ENCODE data around the gene TEDC1.

TEDC1 gene

DNA sequence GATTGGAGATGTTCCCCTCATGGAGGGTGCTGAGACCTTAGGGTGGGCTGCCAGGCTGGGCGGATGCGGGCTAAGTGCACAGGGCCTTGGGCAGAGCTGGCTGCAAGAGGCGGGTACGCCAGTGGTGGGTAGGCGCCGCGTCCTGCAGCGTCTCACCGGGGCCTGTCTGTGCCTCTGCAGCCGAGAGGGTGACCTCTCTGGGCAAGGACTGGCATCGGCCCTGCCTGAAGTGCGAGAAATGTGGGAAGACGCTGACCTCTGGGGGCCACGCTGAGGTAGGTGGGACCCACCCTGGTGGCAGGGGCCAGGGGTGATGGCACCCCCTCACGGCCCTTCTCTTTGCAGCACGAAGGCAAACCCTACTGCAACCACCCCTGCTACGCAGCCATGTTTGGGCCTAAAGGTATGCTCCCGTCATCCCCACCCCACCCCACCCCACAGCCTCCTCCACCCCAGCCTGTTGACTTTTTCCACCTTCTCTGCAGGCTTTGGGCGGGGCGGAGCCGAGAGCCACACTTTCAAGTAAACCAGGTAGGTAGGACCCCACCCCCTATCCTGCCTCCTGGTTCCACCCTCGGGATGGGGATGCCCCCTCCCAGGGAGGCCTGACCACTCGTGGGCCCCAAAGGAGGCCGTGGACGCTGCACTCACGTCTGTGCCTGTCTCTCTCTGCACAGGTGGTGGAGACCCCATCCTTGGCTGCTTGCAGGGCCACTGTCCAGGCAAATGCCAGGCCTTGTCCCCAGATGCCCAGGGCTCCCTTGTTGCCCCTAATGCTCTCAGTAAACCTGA is 2.9 kb upstream of the TEDC1 start:
- H3K4me3 ChIP-seq (ENCODE audit: low read length) = no peak overlapping the region
- no peak for DNase-seq (ENCODE audit: low read depth)
- TF ChIP-seq CTCF (conservative IDR thresholded peaks at IDR 0.05; ENCODE audit: low read depth, low read length) = no peak

DNA sequence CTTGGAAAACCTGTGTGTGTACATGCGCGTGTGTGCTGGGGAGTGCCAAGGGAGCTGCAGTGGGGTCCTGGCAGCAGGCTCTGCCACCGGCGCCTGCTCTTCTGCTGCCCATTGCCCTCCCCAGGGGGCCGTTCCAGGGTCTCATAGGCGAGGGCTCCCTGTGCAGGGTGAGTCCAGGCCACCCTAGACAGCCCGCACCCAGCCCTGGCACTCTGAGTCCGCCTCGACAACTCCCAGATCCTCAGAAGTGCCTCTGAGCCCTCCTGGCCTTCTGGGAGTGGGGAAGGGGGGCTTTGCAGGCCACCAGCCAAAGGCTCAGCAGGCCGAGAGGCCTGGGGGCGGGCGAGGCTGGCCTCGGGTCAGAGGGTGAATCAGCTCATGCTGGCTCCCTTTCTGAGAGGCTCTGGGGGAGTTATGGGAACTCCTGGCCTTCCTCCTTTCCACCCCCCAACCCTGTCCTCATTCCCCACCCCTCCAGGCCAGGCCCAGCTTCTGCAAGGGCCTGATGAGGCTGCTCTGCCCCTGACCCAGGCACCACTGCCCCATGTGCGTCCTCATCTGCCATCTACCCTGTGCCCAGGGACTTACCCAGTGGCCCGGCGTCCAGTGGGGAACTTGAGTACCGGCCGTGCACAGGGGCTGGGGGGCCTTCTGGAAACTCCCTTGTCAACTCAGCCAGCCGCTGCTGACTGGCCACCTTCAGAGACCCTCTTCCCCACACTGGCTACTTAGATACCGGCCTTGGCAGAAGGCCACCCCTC is 2.1 kb upstream of the TEDC1 start:
- TF ChIP-seq CTCF (conservative IDR thresholded peaks at IDR 0.05; ENCODE audit: low read depth, low read length) = no peak
- no peak for DNase-seq (ENCODE audit: low read depth)
- H3K4me3 ChIP-seq (ENCODE audit: low read length) = no peak overlapping the region

DNA sequence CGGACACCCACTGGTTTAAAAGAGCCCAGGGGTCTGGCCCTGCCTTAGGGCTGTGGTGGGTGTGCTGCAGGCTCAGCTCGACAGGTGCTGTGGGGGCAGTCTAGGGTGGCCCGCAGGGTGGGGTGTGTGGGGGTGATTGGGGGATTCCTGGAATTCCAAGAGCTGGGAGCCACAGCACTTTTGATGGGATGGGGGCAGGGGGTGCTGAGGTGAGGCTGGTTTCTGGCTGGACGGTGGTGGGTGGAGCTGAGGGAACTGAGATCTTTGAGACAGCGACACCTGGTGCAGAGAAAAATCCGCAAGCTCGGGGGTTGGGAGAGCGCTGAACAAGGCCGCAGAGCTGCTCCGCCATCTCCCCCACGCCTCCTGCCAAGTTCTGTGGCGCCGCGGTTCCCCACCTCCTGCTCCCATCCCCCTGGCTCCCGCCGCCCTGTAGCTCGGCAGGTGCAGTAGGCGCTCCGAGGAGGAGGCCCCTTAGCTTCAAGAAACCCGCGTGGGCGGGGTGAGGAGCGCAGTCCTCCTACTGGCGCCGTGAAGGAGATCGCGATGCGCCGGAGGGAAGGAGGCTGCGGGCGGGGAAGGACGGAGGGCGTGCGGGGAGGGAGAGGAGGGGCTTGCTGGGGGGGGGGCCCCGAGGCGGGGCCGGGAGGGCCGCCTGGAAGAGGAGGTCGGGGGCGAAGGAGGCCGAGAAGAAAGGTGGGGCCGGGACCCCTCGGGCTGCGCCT is 1.3 kb upstream of the TEDC1 start:
- TF ChIP-seq CTCF (conservative IDR thresholded peaks at IDR 0.05; ENCODE audit: low read depth, low read length) = peak; percentile 72
- DNase-seq (ENCODE audit: low read depth) = peak; percentile 62
- peak overlapping the region; percentile 53 for H3K4me3 ChIP-seq (ENCODE audit: low read length)

- no peak for TF ChIP-seq CTCF (conservative IDR thresholded peaks at IDR 0.05; ENCODE audit: low read depth, low read length)
- DNase-seq (ENCODE audit: low read depth) = no peak
- peak overlapping the region; percentile 53 for H3K4me3 ChIP-seq (ENCODE audit: low read length)
These were observed 827 bp upstream of the TEDC1 start for GRCh38 chr14:105490267-105490571.

GRCh38 chr14:105491366-105491973 is 424 bp downstream of the TEDC1 start:
- peak overlapping the region; percentile 55 for H3K4me3 ChIP-seq (ENCODE audit: low read length)
- no peak for TF ChIP-seq CTCF (conservative IDR thresholded peaks at IDR 0.05; ENCODE audit: low read depth, low read length)
- no peak for DNase-seq (ENCODE audit: low read depth)

DNA sequence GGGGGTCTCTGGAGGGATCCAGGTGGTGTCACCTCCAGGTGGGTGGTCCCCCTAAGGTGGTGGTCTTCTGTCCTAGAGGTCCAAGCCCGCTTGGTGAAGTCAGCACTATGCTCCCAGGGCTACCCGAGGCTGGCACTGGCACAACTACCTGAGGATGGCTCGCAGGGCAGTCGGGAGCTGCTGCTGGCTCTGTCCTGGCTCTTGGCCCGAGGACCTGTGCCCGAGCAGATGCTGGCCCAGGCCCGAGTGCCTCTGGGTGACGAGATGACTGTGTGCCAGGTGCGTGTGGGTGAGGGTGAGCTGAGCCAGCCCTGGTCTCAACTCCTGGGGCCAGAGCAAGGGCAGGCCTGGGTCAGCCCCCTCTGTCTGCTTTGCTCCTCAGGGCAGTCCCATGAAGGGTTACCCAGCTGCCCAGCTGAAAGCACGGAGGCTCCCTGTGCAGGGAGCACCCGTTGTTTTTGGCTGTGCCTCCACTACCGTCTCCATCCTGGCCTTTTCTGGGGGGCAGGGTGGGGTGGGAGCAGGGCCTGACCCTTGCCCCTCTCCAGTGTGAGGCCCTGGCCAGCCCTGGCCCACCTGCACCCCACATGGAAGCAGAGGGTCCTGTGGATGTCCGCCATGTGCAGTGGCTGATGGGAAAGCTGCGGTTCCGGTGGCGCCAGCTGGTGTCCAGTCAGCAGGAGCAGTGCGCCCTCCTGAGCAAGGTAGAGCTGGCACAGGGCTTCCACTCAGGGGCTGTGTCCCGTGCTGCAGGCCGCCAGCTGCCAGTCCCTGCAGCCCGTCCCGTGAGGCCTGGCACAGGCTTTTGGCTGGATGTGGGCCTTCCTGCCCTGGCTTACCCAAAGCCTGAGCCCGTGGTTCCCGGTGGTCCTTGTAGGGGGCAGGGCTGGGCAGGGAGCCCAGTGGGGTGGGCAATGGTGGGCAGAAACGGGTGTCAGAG is 1.3 kb downstream of the TEDC1 start:
- H3K4me3 ChIP-seq (ENCODE audit: low read length) = no peak overlapping the region
- no peak for DNase-seq (ENCODE audit: low read depth)
- no peak for TF ChIP-seq CTCF (conservative IDR thresholded peaks at IDR 0.05; ENCODE audit: low read depth, low read length)
